Liver (tissue), 9 donors: ENCODE results near the gene TACR1. TPM values are rescaled to one million over a fixed set of nuclear protein-coding genes. Genes with fewer than 3 reads are reported as not detected.

Experiments used
- DNase-seq: peaks from one replicate; pipeline ENCODE4 v3.0.0-alpha.2; 2017; ENCODE audit warnings: low spot score
- H3K27ac ChIP-seq, 2 donors: one replicate each; pipeline ENCODE4 v1.7.0; 2013; ENCODE audit warnings: inconsistent platforms in 2 of 2, low read length in 2 of 2, control low read depth in 1 of 2, low read depth in 1 of 2, mild to moderate bottlenecking in 1 of 2
- H3K27me3 ChIP-seq, 4 donors: one replicate each; pipeline versions ENCODE4 v1.6.1 to v1.7.0; 2013; ENCODE audit warnings: low read length in 3 of 4, inconsistent platforms in 1 of 4, mild to moderate bottlenecking in 1 of 4, moderate library complexity in 1 of 4; ENCODE audit not compliant: control insufficient read depth in 4 of 4, insufficient read depth in 4 of 4
- H3K36me3 ChIP-seq, 4 donors: one replicate each; pipeline versions ENCODE4 v1.6.1 to v1.7.0; 2013; ENCODE audit warnings: low read length in 3 of 4, mild to moderate bottlenecking in 3 of 4, low read depth in 1 of 4, moderate library complexity in 1 of 4; ENCODE audit not compliant: control insufficient read depth in 4 of 4, insufficient read depth in 3 of 4
- H3K4me1 ChIP-seq, 4 donors: one replicate each; pipeline versions ENCODE4 v1.6.1 to v1.7.0; 2013; ENCODE audit warnings: low read length in 3 of 4, mild to moderate bottlenecking in 3 of 4, moderate library complexity in 1 of 4; ENCODE audit not compliant: control insufficient read depth in 4 of 4, insufficient read depth in 4 of 4
- H3K4me3 ChIP-seq, 3 donors: one replicate each; pipeline versions ENCODE4 v1.6.1 to v1.7.0; 2013; ENCODE audit warnings: low read length in 3 of 3, control low read depth in 1 of 3, low read depth in 1 of 3, mild to moderate bottlenecking in 1 of 3
- H3K9ac ChIP-seq, 2 donors: one replicate each; pipeline ENCODE4 v1.7.0; 2013; ENCODE audit warnings: low read length in 2 of 2, mild to moderate bottlenecking in 2 of 2, moderate library complexity in 2 of 2, control low read depth in 1 of 2, low read depth in 1 of 2
- H3K9me3 ChIP-seq, 4 donors: one replicate each; pipeline versions ENCODE4 v1.6.1 to v1.7.0; 2013; ENCODE audit warnings: low read length in 3 of 4; ENCODE audit not compliant: control insufficient read depth in 4 of 4
- ATF3 ChIP-seq: IDR thresholded peaks from 2 replicates; pipeline ENCODE4 v1.6.1; 2016; ENCODE audit warnings: antibody characterized with exemption
- CTCF ChIP-seq: fragments of 150-350 bp; IDR thresholded peaks from 2 replicates; pipeline ENCODE4 v1.5.1; 2017; ENCODE audit warnings: improper control_type of control experiment, low read depth, low read length; ENCODE audit not compliant: missing input control
- FOXA1 ChIP-seq: IDR thresholded peaks from 2 replicates; pipeline ENCODE4 v1.6.1; 2016; ENCODE audit warnings: antibody characterized with exemption
- FOXA2 ChIP-seq: IDR thresholded peaks from 2 replicates; pipeline ENCODE4 v1.6.1; 2016; ENCODE audit warnings: antibody characterized with exemption
- GABPA ChIP-seq, 2 donors: IDR thresholded peaks in 1 of 2; conservative IDR thresholded peaks in 1 of 2; 2 replicates each; pipeline ENCODE4 v1.6.1; 2016; ENCODE audit warnings: antibody characterized with exemption in 2 of 2, mild to moderate bottlenecking in 1 of 2, moderate library complexity in 1 of 2
- HNF4A ChIP-seq, 2 donors: conservative IDR thresholded peaks; 2 replicates each; pipeline ENCODE4 v1.6.1; 2016; ENCODE audit warnings: antibody characterized with exemption in 2 of 2, mild to moderate bottlenecking in 2 of 2
- HNF4G ChIP-seq: IDR thresholded peaks from 2 replicates; pipeline ENCODE4 v1.6.1; 2016; ENCODE audit warnings: antibody characterized with exemption
- JUND ChIP-seq, 2 donors: IDR thresholded peaks; 2 replicates each; pipeline ENCODE4 v1.6.1; 2016; ENCODE audit warnings: antibody characterized with exemption in 2 of 2
- MAX ChIP-seq: IDR thresholded peaks from 2 replicates; pipeline ENCODE4 v1.6.1; 2016; ENCODE audit warnings: antibody characterized with exemption
- NR2F2 ChIP-seq: IDR thresholded peaks from 2 replicates; pipeline ENCODE4 v1.6.1; 2016; ENCODE audit warnings: antibody characterized with exemption
- RAD21 ChIP-seq, 2 donors: IDR thresholded peaks; 2 replicates each; pipeline ENCODE4 v1.6.1; 2016; ENCODE audit warnings: antibody characterized with exemption in 2 of 2, mild to moderate bottlenecking in 2 of 2
- RXRA ChIP-seq, 2 donors: IDR thresholded peaks; 2 replicates each; pipeline ENCODE4 v1.6.1; 2017 to 2018; ENCODE audit warnings: antibody characterized with exemption in 2 of 2, mild to moderate bottlenecking in 1 of 2
- SP1 ChIP-seq: IDR thresholded peaks from 2 replicates; pipeline ENCODE4 v1.6.1; 2018; ENCODE audit warnings: antibody characterized with exemption, mild to moderate bottlenecking
- TAF1 ChIP-seq: conservative IDR thresholded peaks from 2 replicates; pipeline ENCODE4 v1.6.1; 2016; ENCODE audit warnings: antibody characterized with exemption, mild to moderate bottlenecking
- YY1 ChIP-seq: IDR thresholded peaks from 2 replicates; pipeline ENCODE4 v1.6.1; 2016; ENCODE audit warnings: antibody characterized with exemption, mild to moderate bottlenecking
- ZBTB33 ChIP-seq: IDR thresholded peaks from 2 replicates; pipeline ENCODE4 v1.6.1; 2016; ENCODE audit warnings: antibody characterized with exemption
- WGBS: extraction: QIAGEN DNeasy Blood & Tissue Kit; methylation state at CpG from one replicate; pipeline ENCODE4 v1.1.7; 2013; 5-methylcytosine and 5-hydroxymethylcytosine counted together
- polyA plus RNA-seq, 2 donors: library from polyadenylated mRNA; stranded (reverse) in 1 of 2; unstranded in 1 of 2; fragments of 200-250 nt in 1 of 2; fragments of >200 nt in 1 of 2; fragmentation: Nextera tagmentation in 1 of 2; extraction: Ambion mirVana in 1 of 2; gene quantifications; one replicate each; pipeline versions ENCODE4 v1.2.1 to v1.2.3, GENCODE V29; 2013 to 2015
- total RNA-seq, 2 donors: library from RNA; depleted of rRNA; stranded (reverse); fragments of >200 nt; gene quantifications; one replicate each; pipeline ENCODE4 v1.2.3, GENCODE V29; 2014
- TF ChIP-seq, protein P1 (sequence below): IDR thresholded peaks from 2 replicates; pipeline ENCODE4 v1.6.1; 2016; ENCODE audit warnings: antibody characterized with exemption, mild to moderate bottlenecking
- donor health status: healthy.
- donor health status: healthy.
- donor health status: healthy.
- donor health status: healthy.
- donor health status: healthy.

TACR1 gene
- total and polyA plus RNA-seq, 4 donors, result 0.02 to 0.84 (median 0.14) TPM; not detected in 1

- H3K4me3 ChIP-seq, result no peak overlapping the region
- 93% methylated on average over 2 of the region's 2 CpGs for WGBS
- H3K9me3 ChIP-seq, result no peaks in the 10 kb centered on the region
- no peaks in the 10 kb centered on the region for H3K36me3 ChIP-seq
- DNase-seq, result no peak
- H3K27ac ChIP-seq, result no peak overlapping the region
- TF ChIP-seq CTCF (no peak), GABPA (IDR thresholded peaks at IDR 0.05 in 1 of 2, conservative IDR thresholded peaks at IDR 0.05 in 1 of 2) (no peak), HNF4A (conservative IDR thresholded peaks at IDR 0.05) (no peak), MAX (no peak), RXRA (IDR thresholded peaks at IDR 0.05) (no peak), SP1 (no peak), TAF1 (no peak), NR2F2 (no peak), RAD21 (IDR thresholded peaks at IDR 0.05) (no peak), FOXA2 (no peak), ZBTB33 (no peak), ATF3 (no peak)
- TF ChIP-seq, protein P1, sequence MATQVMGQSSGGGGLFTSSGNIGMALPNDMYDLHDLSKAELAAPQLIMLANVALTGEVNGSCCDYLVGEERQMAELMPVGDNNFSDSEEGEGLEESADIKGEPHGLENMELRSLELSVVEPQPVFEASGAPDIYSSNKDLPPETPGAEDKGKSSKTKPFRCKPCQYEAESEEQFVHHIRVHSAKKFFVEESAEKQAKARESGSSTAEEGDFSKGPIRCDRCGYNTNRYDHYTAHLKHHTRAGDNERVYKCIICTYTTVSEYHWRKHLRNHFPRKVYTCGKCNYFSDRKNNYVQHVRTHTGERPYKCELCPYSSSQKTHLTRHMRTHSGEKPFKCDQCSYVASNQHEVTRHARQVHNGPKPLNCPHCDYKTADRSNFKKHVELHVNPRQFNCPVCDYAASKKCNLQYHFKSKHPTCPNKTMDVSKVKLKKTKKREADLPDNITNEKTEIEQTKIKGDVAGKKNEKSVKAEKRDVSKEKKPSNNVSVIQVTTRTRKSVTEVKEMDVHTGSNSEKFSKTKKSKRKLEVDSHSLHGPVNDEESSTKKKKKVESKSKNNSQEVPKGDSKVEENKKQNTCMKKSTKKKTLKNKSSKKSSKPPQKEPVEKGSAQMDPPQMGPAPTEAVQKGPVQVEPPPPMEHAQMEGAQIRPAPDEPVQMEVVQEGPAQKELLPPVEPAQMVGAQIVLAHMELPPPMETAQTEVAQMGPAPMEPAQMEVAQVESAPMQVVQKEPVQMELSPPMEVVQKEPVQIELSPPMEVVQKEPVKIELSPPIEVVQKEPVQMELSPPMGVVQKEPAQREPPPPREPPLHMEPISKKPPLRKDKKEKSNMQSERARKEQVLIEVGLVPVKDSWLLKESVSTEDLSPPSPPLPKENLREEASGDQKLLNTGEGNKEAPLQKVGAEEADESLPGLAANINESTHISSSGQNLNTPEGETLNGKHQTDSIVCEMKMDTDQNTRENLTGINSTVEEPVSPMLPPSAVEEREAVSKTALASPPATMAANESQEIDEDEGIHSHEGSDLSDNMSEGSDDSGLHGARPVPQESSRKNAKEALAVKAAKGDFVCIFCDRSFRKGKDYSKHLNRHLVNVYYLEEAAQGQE, result no peak
- no peak overlapping the region for H3K9ac ChIP-seq
- H3K4me1 ChIP-seq, result no peaks in the 10 kb centered on the region
- H3K27me3 ChIP-seq, result no peaks in the 10 kb centered on the region
Measured at GRCh38 chr2:75025633-75026380, 173.5 kb downstream of the TACR1 start.

- DNase-seq, result no peak
- no peaks in the 10 kb centered on the region for H3K4me1 ChIP-seq
- no peaks in the 10 kb centered on the region for H3K9me3 ChIP-seq
- no peaks in the 10 kb centered on the region for H3K27me3 ChIP-seq
- H3K9ac ChIP-seq, result no peak overlapping the region
- no peak overlapping the region for H3K27ac ChIP-seq
- no peaks in the 10 kb centered on the region for H3K36me3 ChIP-seq
- no peak overlapping the region for H3K4me3 ChIP-seq
- TF ChIP-seq ATF3 (no peak), ZBTB33 (no peak), GABPA (IDR thresholded peaks at IDR 0.05 in 1 of 2, conservative IDR thresholded peaks at IDR 0.05 in 1 of 2) (no peak), YY1 (no peak), JUND (IDR thresholded peaks at IDR 0.05) (no peak), HNF4G (no peak), FOXA1 (no peak), NR2F2 (no peak), MAX (no peak)
- TF ChIP-seq, protein P1, result no peak
Measured at GRCh38 chr2:75025216-75025615, 174.1 kb downstream of the TACR1 start.
